Stimulated activated naive CD8-positive, alpha-beta T cell treated with anti-CD3 and anti-CD28 coated beads, Interleukin-15, Interleukin-2, amounts not matched to agents 100 U/mL and 50 U/mL, for 24 hours (primary cell): ENCODE results near the gene RPL41.
"Not testable (repeated sequence)": the region's sequence is repeated elsewhere in the genome, so short reads cannot be mapped to it uniquely, and the experiment has no call there.

Source experiments
- ATAC-seq: fragments of 150-1000 bp; cut with Tn5 transposase; one replicate; pipeline ENCODE4 v1.10.0; 2021
- DNase-seq: peaks from one replicate; pipeline ENCODE4 v3.0.0; 2021

Gene RPL41

GRCh38 chr12:56154818-56155217, 38.4 kb downstream of the RPL41 start:
- DNase-seq (no peak), ATAC-seq (no peak)

- no peak for ATAC-seq
- no peak for DNase-seq
Measured at GRCh38 chr12:56155256-56155845, 38.9 kb downstream of the RPL41 start.

- ATAC-seq, DNase-seq: not testable (repeated sequence)
Measured at GRCh38 chr12:56156464-56157200, 40.2 kb downstream of the RPL41 start.

GRCh38 chr12:56157201-56158028, 41.0 kb downstream of the RPL41 start:
- ATAC-seq (peak; percentile 19), DNase-seq (peak; percentile 60)

GRCh38 chr12:56158029-56158925, 41.8 kb downstream of the RPL41 start, which contains the start of gene MYL6:
TSS of gene MYL6 (plus strand) at chr12:56158359. CDS start at chr12:56158402, 43 bp downstream.
- peak; percentile 88 for ATAC-seq
- peak; percentile 91 for DNase-seq

GRCh38 chr12:56158926-56159461, 42.6 kb downstream of the RPL41 start:
- DNase-seq (peak; percentile 35), ATAC-seq (peak; percentile 6)

GRCh38 chr12:56159482-56160192, 43.2 kb downstream of the RPL41 start:
- ATAC-seq (no peak), DNase-seq (no peak)

- peak; percentile 59 for DNase-seq
- ATAC-seq, result peak; percentile 38
Measured at GRCh38 chr12:56160193-56160763, 43.8 kb downstream of the RPL41 start.

GRCh38 chr12:56160894-56161689, 44.7 kb downstream of the RPL41 start:
- no peak for DNase-seq
- ATAC-seq, result no peak

- no peak for DNase-seq
- no peak for ATAC-seq
Measured at GRCh38 chr12:56161690-56162351, 45.4 kb downstream of the RPL41 start.

GRCh38 chr12:56162468-56163290, 46.2 kb downstream of the RPL41 start:
- no peak for DNase-seq

GRCh38 chr12:56163533-56164344, 47.3 kb downstream of the RPL41 start:
- ATAC-seq (no peak), DNase-seq (no peak)

More at GRCh38 chr12:56162468-56163290, 46.2 kb downstream of the RPL41 start:
- ATAC-seq, result no peak

GRCh38 chr12:56164345-56164729, 47.9 kb downstream of the RPL41 start:
- DNase-seq (no peak), ATAC-seq (no peak)

GRCh38 chr12:56165369-56165768, 48.9 kb downstream of the RPL41 start:
- ATAC-seq, result no peak

More at GRCh38 chr12:56165369-56165768, 48.9 kb downstream of the RPL41 start:
- no peak for DNase-seq
